Thoracic aorta (tissue), 2 donors: ENCODE measurements around the gene EPS8. TPM values are rescaled to one million over a fixed set of nuclear protein-coding genes. Genes with fewer than 3 reads are reported as not detected.

Experiments used
- ATAC-seq: fragments of 150-250 bp; one replicate; pipeline ENCODE4 v1.8.0; 2017; ENCODE audit warnings: low read depth; ENCODE audit not compliant: insufficient number of reproducible peaks, low FRiP score
- DNase-seq: peaks from one replicate; pipeline ENCODE4 v3.0.0-alpha.2; 2020; ENCODE audit warnings: low spot score
- H3K27ac ChIP-seq, 2 donors: fragments of 200-600 bp; sonication (generic); 1 replicate in 1 of 2; 2 replicates in 1 of 2; pipeline ENCODE4 v1.5.1; 2016; ENCODE audit warnings: mild to moderate bottlenecking in 2 of 2, moderate library complexity in 2 of 2
- H3K27me3 ChIP-seq: fragments of 200-600 bp; sonication (generic); replicated peaks from 2 replicates; pipeline ENCODE4 v1.6.0; 2016; ENCODE audit warnings: mild to moderate bottlenecking; ENCODE audit not compliant: insufficient read depth
- H3K36me3 ChIP-seq: fragments of 200-600 bp; sonication (generic); one replicate; pipeline ENCODE4 v1.5.1; 2016
- H3K4me1 ChIP-seq, 2 donors: fragments of 200-600 bp; sonication (generic); 1 replicate in 1 of 2; 2 replicates in 1 of 2; pipeline versions ENCODE4 v1.5.1 to v1.6.0; 2016; ENCODE audit warnings: low read depth in 2 of 2, mild to moderate bottlenecking in 1 of 2; ENCODE audit not compliant: control insufficient read depth in 1 of 2
- H3K4me3 ChIP-seq: fragments of 200-600 bp; sonication (generic); 2 replicates; pipeline ENCODE4 v1.5.1; 2016; ENCODE audit warnings: mild to moderate bottlenecking
- H3K9me3 ChIP-seq: fragments of 200-600 bp; sonication (generic); 2 replicates; pipeline ENCODE4 v1.5.1; 2016
- total RNA-seq, 2 donors: library from RNA; depleted of rRNA; stranded (reverse); fragments of >200 nt; gene quantifications; one replicate each; pipeline versions ENCODE4 v1.1.0 to v1.2.3, GENCODE V29; 2016
- TF ChIP-seq, protein P1 (sequence below): fragments of 200-600 bp; sonication (generic); IDR thresholded peaks from one replicate; pipeline ENCODE4 v1.5.1; 2019; ENCODE audit warnings: antibody characterized with exemption

EPS8 gene
- total RNA-seq, 2 donors from 2014 or later: 139 to 188 TPM

- no peak for ATAC-seq
Measured at GRCh38 chr12:15636060-15636890, 152.9 kb downstream of the EPS8 start.

GRCh38 chr12:15634010-15634683, 155.0 kb downstream of the EPS8 start:
- TF ChIP-seq, protein P1, sequence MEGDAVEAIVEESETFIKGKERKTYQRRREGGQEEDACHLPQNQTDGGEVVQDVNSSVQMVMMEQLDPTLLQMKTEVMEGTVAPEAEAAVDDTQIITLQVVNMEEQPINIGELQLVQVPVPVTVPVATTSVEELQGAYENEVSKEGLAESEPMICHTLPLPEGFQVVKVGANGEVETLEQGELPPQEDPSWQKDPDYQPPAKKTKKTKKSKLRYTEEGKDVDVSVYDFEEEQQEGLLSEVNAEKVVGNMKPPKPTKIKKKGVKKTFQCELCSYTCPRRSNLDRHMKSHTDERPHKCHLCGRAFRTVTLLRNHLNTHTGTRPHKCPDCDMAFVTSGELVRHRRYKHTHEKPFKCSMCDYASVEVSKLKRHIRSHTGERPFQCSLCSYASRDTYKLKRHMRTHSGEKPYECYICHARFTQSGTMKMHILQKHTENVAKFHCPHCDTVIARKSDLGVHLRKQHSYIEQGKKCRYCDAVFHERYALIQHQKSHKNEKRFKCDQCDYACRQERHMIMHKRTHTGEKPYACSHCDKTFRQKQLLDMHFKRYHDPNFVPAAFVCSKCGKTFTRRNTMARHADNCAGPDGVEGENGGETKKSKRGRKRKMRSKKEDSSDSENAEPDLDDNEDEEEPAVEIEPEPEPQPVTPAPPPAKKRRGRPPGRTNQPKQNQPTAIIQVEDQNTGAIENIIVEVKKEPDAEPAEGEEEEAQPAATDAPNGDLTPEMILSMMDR: no peak
- Histone ChIP-seq H3K27me3 (no peaks in the 10 kb centered on the region), H3K27ac (peak overlapping the region in 1 of 2 donors; percentile 38), H3K4me3 (no peak overlapping the region), H3K4me1 (peaks cover 34 to 53% of the 10 kb centered on the region in 2 donors), H3K9me3 (no peaks in the 10 kb centered on the region), H3K36me3 (no peaks in the 10 kb centered on the region)
- no peak for DNase-seq
- ATAC-seq: no peak

More at GRCh38 chr12:15636060-15636890, 152.9 kb downstream of the EPS8 start:
- Histone ChIP-seq H3K9me3 (no peaks in the 10 kb centered on the region), H3K27ac (peak overlapping the region in 1 of 2 donors; percentile 59), H3K4me1 (peaks cover 24 to 45% of the 10 kb centered on the region in 2 donors), H3K36me3 (no peaks in the 10 kb centered on the region), H3K27me3 (no peaks in the 10 kb centered on the region), H3K4me3 (no peak overlapping the region)
- no peak for DNase-seq
- TF ChIP-seq, protein P1: no peak

DNA sequence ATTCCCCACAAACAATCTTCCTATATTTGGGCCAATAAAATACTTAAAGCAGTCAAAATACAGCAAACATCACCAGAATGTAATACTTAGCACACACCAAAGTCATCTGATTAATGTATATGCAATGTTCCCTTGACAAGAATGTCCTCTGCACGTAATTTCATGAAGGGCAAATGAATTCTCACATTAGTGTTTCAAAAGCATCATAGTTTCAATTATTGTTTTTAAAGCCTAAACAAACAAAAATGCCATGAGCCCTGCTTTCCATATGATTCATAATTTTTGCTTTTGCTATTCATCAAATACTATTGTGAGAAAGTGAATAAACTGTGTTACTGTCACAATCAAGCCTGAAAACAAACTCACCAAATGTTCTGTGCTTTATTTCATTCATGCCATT, 156.0 kb downstream of the EPS8 start:
- TF ChIP-seq, protein P1: no peak
- peaks cover 35 to 49% of the 10 kb centered on the region in 2 donors for H3K4me1 ChIP-seq
- H3K4me3 ChIP-seq: no peak overlapping the region
- no peaks in the 10 kb centered on the region for H3K9me3 ChIP-seq
- H3K27me3 ChIP-seq: no peaks in the 10 kb centered on the region
- no peaks in the 10 kb centered on the region for H3K36me3 ChIP-seq
- ATAC-seq: no peak
- H3K27ac ChIP-seq: peak overlapping the region; percentile 3 to 38
- no peak for DNase-seq

DNA sequence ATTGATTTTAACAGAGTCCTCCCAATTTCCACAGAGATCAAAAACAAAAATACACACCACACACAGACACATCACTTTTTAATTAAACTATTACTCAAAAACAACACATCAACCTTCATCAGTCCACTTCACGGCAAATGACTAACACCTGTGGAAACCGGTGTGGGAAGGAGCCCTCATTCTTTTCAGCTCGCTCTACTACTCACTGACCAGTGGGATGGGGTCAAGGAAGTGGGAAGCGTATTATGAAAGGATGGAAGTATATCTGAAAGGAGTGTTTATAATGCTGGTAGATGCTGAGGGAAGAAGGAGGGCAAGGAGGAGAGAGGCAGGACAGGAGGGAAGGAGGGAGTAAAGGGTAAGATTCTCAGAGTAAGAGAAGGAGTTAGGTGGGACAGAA, 156.5 kb downstream of the EPS8 start:
- TF ChIP-seq, protein P1: no peak
- peaks cover 34 to 49% of the 10 kb centered on the region in 2 donors for H3K4me1 ChIP-seq
- H3K27ac ChIP-seq: peak overlapping the region; percentile 3 to 39
- no peak for ATAC-seq
- no peak overlapping the region for H3K4me3 ChIP-seq
- no peaks in the 10 kb centered on the region for H3K36me3 ChIP-seq
- no peaks in the 10 kb centered on the region for H3K9me3 ChIP-seq
- DNase-seq: no peak
- no peaks in the 10 kb centered on the region for H3K27me3 ChIP-seq

- ATAC-seq: no peak
- Histone ChIP-seq H3K4me1 (peaks cover 33 to 51% of the 10 kb centered on the region in 2 donors), H3K4me3 (no peak overlapping the region), H3K9me3 (no peaks in the 10 kb centered on the region), H3K27me3 (no peaks in the 10 kb centered on the region), H3K27ac (peak overlapping the region; percentile 92 to 95), H3K36me3 (no peaks in the 10 kb centered on the region)
- TF ChIP-seq, protein P1: no peak
- DNase-seq: no peak
Measured at GRCh38 chr12:15631007-15631715, 158.0 kb downstream of the EPS8 start.
